Epithelial cell of proximal tubule (primary cell): ENCODE data around the gene MLYCD. TPM values are rescaled to one million over a fixed set of nuclear protein-coding genes. Genes with fewer than 3 reads are reported as not detected.

ENCODE experiments used
- DNase-seq: peaks from one replicate; pipeline ENCODE4 v3.0.0-alpha.2; 2011; ENCODE audit warnings: low read depth
- H3K4me3 ChIP-seq: 2 replicates; pipeline ENCODE4 v1.5.1; 2011; ENCODE audit warnings: low read depth, mild to moderate bottlenecking, low read length
- CTCF ChIP-seq: conservative IDR thresholded peaks from 2 replicates; pipeline ENCODE4 v1.5.1; 2012; ENCODE audit warnings: low read depth, mild to moderate bottlenecking, low read length
- total RNA-seq: library from RNA; depleted of rRNA; stranded (reverse); fragments of >200 nt; gene quantifications from 2 replicates; pipeline ENCODE4 v1.2.3, GENCODE V29; 2015

The MLYCD gene
- total RNA-seq, 1 donor from 2014 or later, result 2.9 TPM

- peak overlapping the region; percentile 91 for H3K4me3 ChIP-seq
Observed at GRCh38 chr16:83952587-83952939, 53.6 kb downstream of the MLYCD start.

GRCh38 chr16:83952940-83953795 lies 54.3 kb downstream of the MLYCD start, which contains the start of gene OSGIN1:
OSGIN1 (plus strand) TSS chr16:83953240; CDS start chr16:83957672, 4,432 bp downstream.
- DNase-seq, result peak; percentile 44
- H3K4me3 ChIP-seq, result peak within 1 kb of the TSS; percentile 91
- TF ChIP-seq CTCF, result no peak

More at GRCh38 chr16:83952587-83952939, 53.6 kb downstream of the MLYCD start:
- peak; percentile 23 for DNase-seq
- no peak for TF ChIP-seq CTCF

GRCh38 chr16:83953796-83954576 lies 55.1 kb downstream of the MLYCD start:
- peak; percentile 16 for DNase-seq
- peak overlapping the region; percentile 91 for H3K4me3 ChIP-seq
- peak; percentile 76 for TF ChIP-seq CTCF

GRCh38 chr16:83954577-83955016 lies 55.7 kb downstream of the MLYCD start:
- DNase-seq, result no peak
- H3K4me3 ChIP-seq, result peak overlapping the region; percentile 91
- TF ChIP-seq CTCF, result no peak

- no peak for TF ChIP-seq CTCF
- H3K4me3 ChIP-seq, result no peak overlapping the region
- no peak for DNase-seq
Observed at GRCh38 chr16:83955218-83956130, 56.6 kb downstream of the MLYCD start.
